VCaP (cell line): ENCODE measurements around the gene EDA2R.

Experiments used
- H3K27ac ChIP-seq: fragments of 450-650 bp; 2 replicates; pipeline ENCODE4 v1.5.1; 2017
- TF ChIP-seq, protein P1 (sequence below): fragments of 450-650 bp; conservative IDR thresholded peaks from 2 replicates; pipeline ENCODE4 v1.5.1; 2017; ENCODE audit warnings: mild to moderate bottlenecking, moderate library complexity

The EDA2R gene

DNA sequence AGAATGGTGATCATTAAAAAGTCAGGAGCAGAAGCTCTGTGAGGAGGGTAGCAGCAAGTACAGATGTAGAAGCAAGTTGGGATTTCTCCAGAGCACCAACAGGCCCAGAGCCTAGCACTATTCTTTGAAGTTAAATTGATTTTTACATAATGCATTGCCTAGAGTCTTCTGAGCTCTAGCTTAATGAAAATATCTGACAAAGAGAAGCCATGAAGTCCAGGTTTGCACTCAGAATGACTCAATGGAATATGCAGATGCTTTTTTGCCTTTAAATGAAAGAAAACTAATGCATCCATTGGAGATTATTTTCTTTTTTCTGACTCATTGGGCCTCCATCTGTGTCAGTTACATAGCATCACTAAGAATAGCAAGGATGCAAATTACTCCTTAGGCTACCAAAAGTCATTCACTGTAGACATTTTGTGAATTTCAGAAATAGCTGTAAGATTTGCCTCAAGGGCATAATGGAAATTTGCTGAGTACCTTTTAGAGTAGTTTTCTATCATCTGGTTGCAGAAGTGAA lies 91.0 kb downstream of the EDA2R start:
- TF ChIP-seq, protein P1, sequence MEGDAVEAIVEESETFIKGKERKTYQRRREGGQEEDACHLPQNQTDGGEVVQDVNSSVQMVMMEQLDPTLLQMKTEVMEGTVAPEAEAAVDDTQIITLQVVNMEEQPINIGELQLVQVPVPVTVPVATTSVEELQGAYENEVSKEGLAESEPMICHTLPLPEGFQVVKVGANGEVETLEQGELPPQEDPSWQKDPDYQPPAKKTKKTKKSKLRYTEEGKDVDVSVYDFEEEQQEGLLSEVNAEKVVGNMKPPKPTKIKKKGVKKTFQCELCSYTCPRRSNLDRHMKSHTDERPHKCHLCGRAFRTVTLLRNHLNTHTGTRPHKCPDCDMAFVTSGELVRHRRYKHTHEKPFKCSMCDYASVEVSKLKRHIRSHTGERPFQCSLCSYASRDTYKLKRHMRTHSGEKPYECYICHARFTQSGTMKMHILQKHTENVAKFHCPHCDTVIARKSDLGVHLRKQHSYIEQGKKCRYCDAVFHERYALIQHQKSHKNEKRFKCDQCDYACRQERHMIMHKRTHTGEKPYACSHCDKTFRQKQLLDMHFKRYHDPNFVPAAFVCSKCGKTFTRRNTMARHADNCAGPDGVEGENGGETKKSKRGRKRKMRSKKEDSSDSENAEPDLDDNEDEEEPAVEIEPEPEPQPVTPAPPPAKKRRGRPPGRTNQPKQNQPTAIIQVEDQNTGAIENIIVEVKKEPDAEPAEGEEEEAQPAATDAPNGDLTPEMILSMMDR: no peak
- H3K27ac ChIP-seq: no peak overlapping the region
